C4-2B (cell line): ENCODE results near the gene CPT1C.

Experiments used
- ZFX ChIP-seq: fragments of 450-650 bp; IDR thresholded peaks from 2 replicates; pipeline ENCODE4 v1.6.1; 2017
- TF ChIP-seq, protein P1 (sequence below): fragments of 450-650 bp; conservative IDR thresholded peaks from 2 replicates; pipeline ENCODE4 v1.5.1; 2017; ENCODE audit warnings: mild to moderate bottlenecking

DNA sequence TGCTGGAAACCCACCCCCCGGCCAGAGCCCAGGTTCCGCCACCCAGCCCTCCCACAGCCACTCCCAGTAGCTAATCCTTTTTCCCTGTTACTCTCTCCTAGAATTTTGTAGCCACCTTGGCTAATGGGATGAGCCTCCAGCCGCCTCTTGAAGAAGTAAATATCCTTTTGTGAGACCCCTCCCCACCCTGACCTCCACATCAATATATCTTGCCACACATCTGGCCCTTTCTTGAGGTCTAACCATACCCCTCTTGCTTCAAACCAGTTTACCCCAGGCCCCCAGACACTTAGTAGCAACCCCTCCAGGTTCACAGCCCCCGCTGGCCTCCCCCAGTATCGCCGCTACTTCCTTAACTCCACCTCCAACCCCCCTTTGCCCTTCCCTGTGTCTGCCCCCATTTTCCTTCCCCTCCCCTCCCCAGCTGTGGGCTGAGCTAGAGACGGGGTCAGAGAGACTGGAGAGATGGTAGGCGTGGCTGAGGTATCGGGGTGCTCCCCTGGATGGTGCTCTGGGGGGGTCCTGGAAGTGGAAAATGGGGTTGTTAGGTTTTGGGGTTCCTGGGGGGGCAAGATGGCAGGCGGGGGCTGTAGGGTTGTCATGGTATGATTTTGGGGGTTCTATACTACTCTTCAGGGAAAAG is 11.0 kb upstream of the CPT1C start:
- TF ChIP-seq, protein P1, sequence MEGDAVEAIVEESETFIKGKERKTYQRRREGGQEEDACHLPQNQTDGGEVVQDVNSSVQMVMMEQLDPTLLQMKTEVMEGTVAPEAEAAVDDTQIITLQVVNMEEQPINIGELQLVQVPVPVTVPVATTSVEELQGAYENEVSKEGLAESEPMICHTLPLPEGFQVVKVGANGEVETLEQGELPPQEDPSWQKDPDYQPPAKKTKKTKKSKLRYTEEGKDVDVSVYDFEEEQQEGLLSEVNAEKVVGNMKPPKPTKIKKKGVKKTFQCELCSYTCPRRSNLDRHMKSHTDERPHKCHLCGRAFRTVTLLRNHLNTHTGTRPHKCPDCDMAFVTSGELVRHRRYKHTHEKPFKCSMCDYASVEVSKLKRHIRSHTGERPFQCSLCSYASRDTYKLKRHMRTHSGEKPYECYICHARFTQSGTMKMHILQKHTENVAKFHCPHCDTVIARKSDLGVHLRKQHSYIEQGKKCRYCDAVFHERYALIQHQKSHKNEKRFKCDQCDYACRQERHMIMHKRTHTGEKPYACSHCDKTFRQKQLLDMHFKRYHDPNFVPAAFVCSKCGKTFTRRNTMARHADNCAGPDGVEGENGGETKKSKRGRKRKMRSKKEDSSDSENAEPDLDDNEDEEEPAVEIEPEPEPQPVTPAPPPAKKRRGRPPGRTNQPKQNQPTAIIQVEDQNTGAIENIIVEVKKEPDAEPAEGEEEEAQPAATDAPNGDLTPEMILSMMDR = no peak
- TF ChIP-seq ZFX = no peak
